Mucosa of descending colon (tissue), 3 donors: ENCODE data around the gene TBXAS1. TPM values are rescaled to one million over a fixed set of nuclear protein-coding genes. Genes with fewer than 3 reads are reported as not detected.
A peak's percentile ranks its signal among the peaks of the same experiment; 100 is the strongest.
"Not testable (repeated sequence)": the region's sequence is repeated elsewhere in the genome, so short reads cannot be mapped to it uniquely, and the experiment has no call there.

ENCODE experiments used
- ATAC-seq: fragments of 200-7000 bp; cut with Tn5 transposase; one replicate; pipeline ENCODE4 v1.9.1; 2020; ENCODE audit warnings: mild to moderate bottlenecking, moderate library complexity
- DNase-seq, 3 donors: peaks; one replicate each; pipeline ENCODE4 v3.0.0-alpha.2; 2020
- H3K36me3 ChIP-seq: fragments of 200-600 bp; one replicate; pipeline ENCODE4 v1.8.0; 2021; ENCODE audit warnings: low read depth, mild to moderate bottlenecking
- H3K4me1 ChIP-seq: fragments of 200-600 bp; one replicate; pipeline ENCODE4 v1.8.0; 2021; ENCODE audit warnings: low read depth, mild to moderate bottlenecking
- H3K4me3 ChIP-seq: fragments of 200-600 bp; one replicate; pipeline ENCODE4 v1.8.0; 2021; ENCODE audit warnings: mild to moderate bottlenecking
- H3K9me3 ChIP-seq: fragments of 200-600 bp; one replicate; pipeline ENCODE4 v1.8.0; 2021; ENCODE audit warnings: mild to moderate bottlenecking
- intact Hi-C, 2 donors: fragments of 100-400 bp; cut with DNase I in 1 of 2; cut with micrococcal nuclease in 1 of 2; formaldehyde crosslinking; loops; one replicate each; pipeline versions ENCODE4 v1.11.0 to v1.11.1; 2022; cut with DNase I, micrococcal nuclease
- total RNA-seq, 3 donors: library from RNA; stranded (reverse); fragmentation: NEBNext Ultra II Directional in 2 of 3; extraction: Animal tissue kit (Norgen Biotek cat#: 25700) in 2 of 3; gene quantifications; one replicate each; pipeline versions ENCODE4 v1.2.1 to v1.2.4, GENCODE V29; 2021 to 2023
- TF ChIP-seq, protein P1 (sequence below): fragments of 200-600 bp; IDR thresholded peaks from one replicate; pipeline ENCODE4 v1.8.0; 2022; ENCODE audit warnings: antibody characterized with exemption, mild to moderate bottlenecking
- donor health status: DM: no; HTN: no; CAD: no; lungs with moderate emphysema.
- donor health status: DM: no; HTN: no; CAD: no.
- donor health status: DM: no; HTN: yes; CAD: no.

Gene TBXAS1
- total RNA-seq, 3 donors from 2014 or later, result 9.4 to 15.6 (median 9.7) TPM

- no peak overlapping the region for H3K4me3 ChIP-seq
- no peaks in the 10 kb centered on the region for H3K4me1 ChIP-seq
- intact Hi-C loops, result no loop called here
- TF ChIP-seq, protein P1, sequence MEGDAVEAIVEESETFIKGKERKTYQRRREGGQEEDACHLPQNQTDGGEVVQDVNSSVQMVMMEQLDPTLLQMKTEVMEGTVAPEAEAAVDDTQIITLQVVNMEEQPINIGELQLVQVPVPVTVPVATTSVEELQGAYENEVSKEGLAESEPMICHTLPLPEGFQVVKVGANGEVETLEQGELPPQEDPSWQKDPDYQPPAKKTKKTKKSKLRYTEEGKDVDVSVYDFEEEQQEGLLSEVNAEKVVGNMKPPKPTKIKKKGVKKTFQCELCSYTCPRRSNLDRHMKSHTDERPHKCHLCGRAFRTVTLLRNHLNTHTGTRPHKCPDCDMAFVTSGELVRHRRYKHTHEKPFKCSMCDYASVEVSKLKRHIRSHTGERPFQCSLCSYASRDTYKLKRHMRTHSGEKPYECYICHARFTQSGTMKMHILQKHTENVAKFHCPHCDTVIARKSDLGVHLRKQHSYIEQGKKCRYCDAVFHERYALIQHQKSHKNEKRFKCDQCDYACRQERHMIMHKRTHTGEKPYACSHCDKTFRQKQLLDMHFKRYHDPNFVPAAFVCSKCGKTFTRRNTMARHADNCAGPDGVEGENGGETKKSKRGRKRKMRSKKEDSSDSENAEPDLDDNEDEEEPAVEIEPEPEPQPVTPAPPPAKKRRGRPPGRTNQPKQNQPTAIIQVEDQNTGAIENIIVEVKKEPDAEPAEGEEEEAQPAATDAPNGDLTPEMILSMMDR, result no peak
- H3K36me3 ChIP-seq, result no peaks in the 10 kb centered on the region
- ATAC-seq, result no peak
- H3K9me3 ChIP-seq, result no peaks in the 10 kb centered on the region
- DNase-seq, result no peak
Observed at GRCh38 chr7:139923090-139923489, 94.0 kb downstream of the TBXAS1 start.

DNA sequence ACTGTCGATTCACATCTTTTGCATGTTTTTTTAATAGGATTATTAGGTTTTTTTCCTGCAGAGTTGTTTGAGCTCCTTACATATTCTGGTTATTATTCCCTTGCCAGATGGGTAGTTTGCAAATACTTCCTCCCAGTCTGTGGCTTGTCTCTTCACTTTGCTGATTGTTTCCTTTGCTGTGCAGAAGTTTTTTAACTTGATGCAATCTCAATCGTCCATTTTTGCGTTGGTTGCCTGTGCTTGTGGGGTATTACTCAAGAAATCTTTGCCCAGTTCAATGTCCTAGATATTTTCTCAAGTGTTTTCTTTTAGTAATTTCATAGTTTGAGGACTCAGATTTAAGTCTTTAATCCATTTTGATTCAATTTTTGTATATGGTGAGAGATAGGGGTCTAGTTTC is 95.4 kb downstream of the TBXAS1 start:
- ATAC-seq (no peak), DNase-seq (no peak)
- Histone ChIP-seq H3K36me3 (no peaks in the 10 kb centered on the region), H3K4me3 (no peak overlapping the region), H3K4me1 (no peaks in the 10 kb centered on the region), H3K9me3 (no peaks in the 10 kb centered on the region)
- intact Hi-C loops, result no loop called here
- TF ChIP-seq, protein P1, result no peak

DNA sequence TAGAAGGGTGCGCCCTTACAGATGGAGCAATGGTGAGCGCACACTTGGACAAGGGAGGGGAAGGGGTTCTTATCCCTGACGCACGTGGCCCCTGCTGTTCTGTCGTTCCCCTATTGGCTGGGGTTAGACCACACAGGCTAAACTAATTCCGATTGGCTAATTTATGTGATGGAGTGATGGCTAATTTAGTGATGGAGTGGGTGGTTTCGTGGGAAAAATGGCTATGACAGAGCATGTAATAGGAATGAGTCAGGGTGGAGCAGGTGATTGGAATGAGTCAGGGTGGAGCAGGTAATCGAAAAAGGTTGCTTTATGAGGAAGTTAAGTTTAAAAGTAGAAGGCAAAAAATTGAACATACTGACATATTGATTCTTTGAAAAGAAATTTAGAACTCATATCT is 100.2 kb downstream of the TBXAS1 start:
- H3K9me3 ChIP-seq, H3K4me1 ChIP-seq, DNase-seq, intact Hi-C loops, H3K4me3 ChIP-seq, ATAC-seq, H3K36me3 ChIP-seq: not testable (repeated sequence)

DNA sequence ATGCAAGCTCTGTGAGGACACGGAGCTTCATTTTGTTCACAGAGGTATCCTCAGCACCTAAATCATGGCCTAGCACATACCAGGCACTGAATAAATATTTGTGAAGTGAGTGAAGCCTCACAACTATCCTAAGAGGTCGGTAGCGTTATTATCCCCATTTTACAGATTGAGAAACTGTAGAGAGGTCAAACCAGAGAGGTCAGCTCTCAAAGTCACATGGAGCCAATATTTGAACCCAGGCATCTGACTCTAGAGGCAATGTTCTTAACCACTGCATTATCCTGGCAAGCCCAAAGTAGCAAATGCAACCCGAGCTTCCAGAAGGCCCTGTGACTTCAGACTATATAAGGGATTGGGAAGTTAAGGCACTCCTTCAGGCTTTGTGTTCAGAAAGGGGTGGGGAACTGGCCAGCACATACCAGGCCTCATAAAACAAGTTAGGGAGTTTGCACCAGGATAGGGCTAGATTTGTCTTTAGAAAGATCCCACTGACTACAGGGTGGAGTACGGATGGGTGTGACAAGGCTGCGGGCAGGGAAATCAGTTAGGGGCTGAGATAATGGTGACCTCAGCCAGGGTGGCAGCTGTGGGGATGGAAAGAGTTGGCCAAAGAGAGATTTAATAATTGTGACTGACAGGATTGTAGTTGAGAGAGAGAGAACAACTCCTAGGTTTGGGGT is 101.4 kb downstream of the TBXAS1 start:
- no peak overlapping the region for H3K4me3 ChIP-seq
- ATAC-seq, result peak; percentile 25
- TF ChIP-seq, protein P1, result no peak
- intact Hi-C loops, result no loop called here
- no peak for DNase-seq
- no peaks in the 10 kb centered on the region for H3K36me3 ChIP-seq
- H3K4me1 ChIP-seq, result no peaks in the 10 kb centered on the region
- no peaks in the 10 kb centered on the region for H3K9me3 ChIP-seq

DNA sequence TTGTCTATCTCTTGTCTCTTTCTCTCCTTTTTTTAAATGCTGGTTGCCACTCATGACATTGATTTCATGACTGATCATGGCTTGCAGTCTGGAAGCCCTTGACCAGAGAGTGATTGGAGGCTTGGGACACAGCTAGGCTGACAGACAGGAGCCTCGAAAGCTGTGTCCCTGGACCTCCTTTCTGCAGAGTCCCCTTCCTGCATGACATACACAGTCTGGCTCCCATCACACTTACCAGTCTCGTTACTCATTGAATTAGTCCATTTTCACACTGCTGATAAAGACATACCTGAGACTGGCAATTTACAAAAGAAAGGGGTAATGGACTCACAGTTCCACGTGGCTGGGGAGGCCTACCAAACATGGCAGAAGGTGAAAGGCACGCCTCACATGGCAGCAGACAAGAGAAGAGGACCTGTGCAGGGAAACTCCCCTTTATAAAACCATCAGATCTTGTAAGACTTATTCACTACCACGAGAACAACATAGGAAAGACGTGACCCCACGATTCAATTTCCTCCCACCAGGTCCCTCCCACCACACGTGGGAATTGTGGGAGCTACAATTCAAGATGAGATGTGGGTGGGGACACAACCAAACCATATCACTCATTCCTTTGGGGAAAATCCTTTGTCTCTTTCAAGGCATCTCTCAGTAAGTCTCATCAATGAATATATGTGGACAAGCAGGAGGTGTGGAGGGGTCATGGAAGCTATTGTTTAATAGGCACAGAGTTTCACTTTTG is 102.3 kb downstream of the TBXAS1 start:
- ATAC-seq (no peak), DNase-seq (no peak)
- TF ChIP-seq, protein P1, result no peak
- Histone ChIP-seq H3K9me3 (no peaks in the 10 kb centered on the region), H3K4me3 (no peak overlapping the region), H3K36me3 (no peaks in the 10 kb centered on the region), H3K4me1 (no peaks in the 10 kb centered on the region)
- intact Hi-C loops, result no loop called here

GRCh38 chr7:139932531-139932930 is 103.5 kb downstream of the TBXAS1 start:
- H3K9me3 ChIP-seq, result no peaks in the 10 kb centered on the region
- ATAC-seq (no peak), DNase-seq (no peak)
- no peaks in the 10 kb centered on the region for H3K4me1 ChIP-seq
- H3K4me3 ChIP-seq, result no peak overlapping the region
- TF ChIP-seq, protein P1, result no peak
- intact Hi-C loops, result no loop called here
- H3K36me3 ChIP-seq, result no peaks in the 10 kb centered on the region
